MG63 (cell line): ENCODE results near the gene LDLRAD4. TPM values are rescaled to one million over a fixed set of nuclear protein-coding genes. Genes with fewer than 3 reads are reported as not detected.

Source experiments
- DNase-seq: peaks from one replicate; pipeline ENCODE4 v3.0.0-alpha.2; 2020
- H3K27me3 ChIP-seq: fragments of 250-450 bp; sonication (Bioruptor Pico); 2 replicates; pipeline ENCODE4 v1.5.1; 2020; ENCODE audit warnings: mild to moderate bottlenecking, moderate library complexity
- H3K36me3 ChIP-seq: fragments of 250-450 bp; sonication (Bioruptor Pico); 2 replicates; pipeline ENCODE4 v1.5.1; 2020; ENCODE audit warnings: mild to moderate bottlenecking, moderate library complexity
- H3K4me3 ChIP-seq: fragments of 250-450 bp; sonication (Bioruptor Pico); 2 replicates; pipeline ENCODE4 v1.5.1; 2020; ENCODE audit warnings: mild to moderate bottlenecking, moderate library complexity
- H3K9me3 ChIP-seq: fragments of 250-450 bp; sonication (Bioruptor Pico); 2 replicates; pipeline ENCODE4 v1.5.1; 2020; ENCODE audit warnings: mild to moderate bottlenecking, moderate library complexity
- total RNA-seq: library from RNA; depleted of rRNA; stranded (reverse); fragments of >200 nt; shearing (Covaris generic); gene quantifications from 2 replicates; pipeline ENCODE4 v1.2.3, GENCODE V29; 2014; ENCODE audit warnings: low replicate concordance

Gene LDLRAD4
- total RNA-seq, 1 experiment from 2014 or later = 0.36 TPM

DNA sequence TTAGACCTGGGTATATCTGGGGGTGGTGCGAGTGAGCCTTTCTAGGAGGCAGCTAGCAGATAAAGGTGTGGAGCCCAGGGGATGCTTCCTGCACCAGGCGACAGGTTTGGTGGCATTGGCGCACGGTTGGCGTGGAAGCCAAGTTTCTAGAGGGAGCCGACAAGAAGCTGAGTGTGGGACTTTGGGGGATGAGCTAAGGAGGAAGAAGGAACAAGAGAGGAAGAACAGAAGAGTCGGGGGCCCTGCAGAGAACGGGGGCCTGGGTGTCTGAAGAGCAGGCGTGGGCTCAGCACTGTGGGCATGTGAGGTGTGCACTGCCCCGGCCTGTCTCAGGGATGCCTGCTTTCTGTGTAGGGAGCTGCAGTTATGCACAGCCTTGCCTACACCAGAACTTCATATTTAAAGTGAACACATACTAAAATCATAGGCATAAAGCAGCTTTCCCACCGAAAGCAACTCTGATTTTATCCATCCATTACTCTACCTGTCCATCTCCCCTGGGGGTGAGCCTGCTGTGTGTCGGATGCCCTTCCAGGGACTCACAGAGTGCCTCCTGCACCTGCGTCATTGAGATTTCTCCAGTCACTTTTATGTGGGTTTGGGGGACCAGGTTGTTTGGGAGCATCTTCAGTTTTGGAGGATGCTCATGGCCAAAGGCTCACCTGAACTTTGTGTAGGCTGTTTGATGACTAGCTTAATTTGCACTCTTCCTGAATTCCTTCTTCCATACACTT, 149.7 kb downstream of the LDLRAD4 start:
- no peaks in the 10 kb centered on the region for H3K9me3 ChIP-seq
- no peak for DNase-seq

DNA sequence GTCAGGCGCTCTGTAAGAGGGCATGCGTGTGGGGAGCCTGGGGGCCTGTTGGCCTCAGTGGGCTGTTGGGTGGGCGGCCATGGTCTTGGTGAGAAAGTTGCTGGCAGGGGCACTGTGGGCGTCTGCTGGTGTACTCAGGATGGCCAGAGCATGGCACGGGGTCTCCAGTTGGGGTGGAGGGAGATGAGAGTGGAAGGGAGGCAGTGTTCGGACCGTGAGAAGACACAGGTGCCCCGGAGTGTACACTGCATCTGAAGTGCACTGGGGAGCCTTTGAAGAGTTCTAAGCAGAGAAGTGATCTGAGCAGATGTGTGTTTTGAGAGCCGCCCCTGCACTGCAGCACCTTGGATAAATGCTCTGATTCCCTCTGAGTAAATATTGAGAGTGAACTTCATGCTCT, 150.8 kb downstream of the LDLRAD4 start:
- no peaks in the 10 kb centered on the region for H3K27me3 ChIP-seq
- no peaks in the 10 kb centered on the region for H3K36me3 ChIP-seq
- H3K4me3 ChIP-seq = no peak overlapping the region
- DNase-seq = no peak
- no peaks in the 10 kb centered on the region for H3K9me3 ChIP-seq

More for the DNA sequence above, 149.7 kb downstream of the LDLRAD4 start:
- H3K27me3 ChIP-seq = no peaks in the 10 kb centered on the region
- H3K36me3 ChIP-seq = no peaks in the 10 kb centered on the region
- H3K4me3 ChIP-seq = no peak overlapping the region

DNA sequence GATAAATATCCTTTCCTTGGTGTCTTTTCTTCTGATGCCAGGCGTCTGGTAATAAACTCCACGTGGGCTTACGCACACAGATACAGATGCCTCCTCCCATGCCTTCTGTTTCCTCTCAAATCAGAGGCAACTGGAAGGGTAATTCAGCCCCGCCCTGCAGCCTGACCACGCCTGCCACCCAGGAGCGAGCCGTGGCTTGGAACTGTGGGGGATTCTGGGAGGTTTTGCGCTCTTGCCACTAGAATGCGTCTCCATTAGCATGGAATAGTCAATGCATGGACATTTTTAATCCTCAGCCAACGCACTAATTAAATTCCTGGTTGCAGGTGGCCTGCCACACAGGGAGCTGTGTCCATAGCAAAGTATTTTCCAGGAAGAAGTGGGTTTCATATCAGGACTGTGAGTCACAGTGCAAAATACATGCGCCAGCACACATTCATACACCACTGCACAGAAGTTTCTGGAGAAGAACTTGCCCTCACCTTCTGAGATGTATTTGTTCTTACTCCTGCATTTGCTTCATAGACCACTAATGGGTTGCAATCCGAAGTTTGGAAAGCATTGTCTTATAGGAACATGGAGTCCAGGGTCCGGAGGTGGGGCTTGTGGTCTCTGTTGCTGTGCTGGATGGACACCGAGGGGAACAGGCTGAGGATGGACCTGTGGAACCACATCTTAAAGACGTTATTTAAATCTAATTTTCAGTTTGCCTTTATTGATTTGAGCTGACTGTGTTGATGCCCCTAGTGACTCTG, 151.4 kb downstream of the LDLRAD4 start:
- no peaks in the 10 kb centered on the region for H3K9me3 ChIP-seq
- no peaks in the 10 kb centered on the region for H3K36me3 ChIP-seq
- no peaks in the 10 kb centered on the region for H3K27me3 ChIP-seq
- no peak for DNase-seq
- H3K4me3 ChIP-seq = no peak overlapping the region

DNA sequence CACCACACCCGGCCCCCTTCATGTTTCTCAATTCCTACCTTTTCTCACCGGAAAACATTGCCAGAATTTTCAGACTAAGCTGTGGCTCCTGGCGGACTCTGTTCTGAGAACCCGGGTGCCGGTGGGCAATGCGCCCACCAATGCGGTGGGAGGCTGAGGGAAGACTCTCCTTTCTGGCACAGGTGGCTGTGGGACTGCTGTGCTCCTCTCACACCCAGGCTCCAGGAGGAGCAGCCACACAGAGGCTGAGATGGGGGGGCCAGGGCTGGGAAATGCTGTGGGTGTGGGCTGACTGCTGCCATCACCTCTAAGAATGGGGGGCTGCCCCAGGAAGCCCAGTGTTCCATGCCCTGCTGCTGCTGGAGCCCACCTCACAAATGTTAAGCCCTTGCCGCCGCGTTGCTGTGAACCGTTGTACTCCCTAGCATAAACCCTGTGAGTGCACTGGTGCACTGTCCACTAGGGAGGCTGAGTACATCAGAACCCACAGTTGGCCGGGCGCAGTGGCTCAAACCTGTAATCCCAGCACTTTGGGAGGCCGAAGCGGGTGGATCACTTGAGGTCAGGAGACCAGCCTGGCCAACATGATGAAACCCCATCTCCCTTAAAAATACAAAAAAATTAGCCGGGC, 152.6 kb downstream of the LDLRAD4 start:
- no peak for DNase-seq
- Histone ChIP-seq H3K27me3 (no peaks in the 10 kb centered on the region), H3K4me3 (no peak overlapping the region), H3K36me3 (no peaks in the 10 kb centered on the region), H3K9me3 (no peaks in the 10 kb centered on the region)

DNA sequence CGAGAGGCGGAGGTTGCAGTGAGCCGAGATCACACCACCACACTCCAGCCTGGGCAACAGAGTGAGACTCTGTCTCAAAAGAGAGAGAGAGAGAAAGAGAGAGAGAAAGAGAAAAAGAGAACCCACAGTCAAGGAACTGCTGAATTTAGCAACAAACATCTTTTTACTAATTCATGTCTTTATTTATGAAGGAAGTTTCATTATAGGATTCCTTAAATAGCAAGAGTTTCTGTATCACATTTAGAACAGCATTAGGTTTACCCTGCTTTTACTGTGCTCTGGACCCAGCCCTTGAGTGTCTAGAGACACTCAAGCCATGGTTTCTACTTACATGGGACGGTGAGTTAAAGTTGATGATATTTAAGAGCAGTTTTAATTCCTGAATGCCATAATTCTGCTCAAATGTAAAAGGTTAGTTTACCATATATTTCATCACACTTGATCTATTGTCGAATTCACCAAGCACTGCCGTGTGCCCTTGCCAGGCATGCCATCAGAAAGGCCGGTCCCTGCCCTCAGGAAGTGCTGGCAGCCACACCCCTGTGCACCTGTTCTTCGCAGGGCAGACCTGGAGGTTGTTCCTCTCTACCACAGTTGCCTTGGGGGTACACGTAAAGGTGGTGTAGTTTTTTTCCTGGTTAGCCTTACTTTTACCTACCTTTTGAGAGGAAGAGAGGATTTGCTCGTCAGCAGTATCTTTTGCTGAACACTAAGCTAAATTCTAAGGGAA, 153.3 kb downstream of the LDLRAD4 start:
- H3K9me3 ChIP-seq = no peaks in the 10 kb centered on the region
- no peak overlapping the region for H3K4me3 ChIP-seq
- no peaks in the 10 kb centered on the region for H3K27me3 ChIP-seq
- DNase-seq = no peak
- no peaks in the 10 kb centered on the region for H3K36me3 ChIP-seq

DNA sequence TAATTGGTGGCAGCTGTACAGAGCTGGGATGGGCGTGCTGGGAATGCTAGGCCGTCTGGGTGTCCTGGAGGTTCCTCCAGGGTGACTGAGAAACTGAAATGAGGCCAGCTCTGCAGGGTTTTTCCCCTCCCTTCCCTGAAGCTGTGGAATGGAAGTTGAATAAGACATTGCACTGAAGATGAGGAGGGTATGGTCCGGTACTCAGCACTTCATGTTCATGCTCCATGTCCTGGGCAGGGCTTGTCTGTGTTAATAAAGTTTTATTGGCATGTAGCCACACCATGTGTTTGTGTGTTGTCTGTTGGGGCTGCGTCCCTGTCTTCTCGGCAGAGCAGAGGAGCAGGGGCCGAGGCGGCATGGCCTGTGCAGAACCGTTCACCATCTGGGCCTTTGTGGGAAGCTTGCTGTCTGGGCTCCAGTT, 154.0 kb downstream of the LDLRAD4 start:
- H3K36me3 ChIP-seq = no peaks in the 10 kb centered on the region
- no peaks in the 10 kb centered on the region for H3K27me3 ChIP-seq
- H3K9me3 ChIP-seq = no peaks in the 10 kb centered on the region
- no peak overlapping the region for H3K4me3 ChIP-seq
- DNase-seq = no peak

DNA sequence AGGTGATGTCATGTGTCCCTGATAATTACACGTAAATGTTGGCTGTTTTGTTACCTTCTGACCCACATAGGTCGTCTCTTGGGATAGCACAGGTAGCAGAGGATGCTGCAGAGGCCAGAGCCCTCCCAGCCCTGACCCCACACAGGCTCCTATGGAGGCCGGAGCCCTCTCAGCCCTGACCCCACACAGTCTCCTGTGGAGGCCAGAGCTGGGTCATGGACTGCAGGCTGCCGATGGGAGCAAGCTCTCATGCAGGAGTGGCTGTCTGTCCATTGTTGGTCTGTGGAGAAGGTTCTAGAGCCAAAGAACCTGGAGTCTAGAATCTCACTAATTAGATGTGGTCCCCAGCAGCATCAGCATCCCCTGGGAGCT, 155.5 kb downstream of the LDLRAD4 start:
- Histone ChIP-seq H3K4me3 (no peak overlapping the region), H3K27me3 (no peaks in the 10 kb centered on the region), H3K9me3 (no peaks in the 10 kb centered on the region), H3K36me3 (no peaks in the 10 kb centered on the region)
- DNase-seq = no peak

DNA sequence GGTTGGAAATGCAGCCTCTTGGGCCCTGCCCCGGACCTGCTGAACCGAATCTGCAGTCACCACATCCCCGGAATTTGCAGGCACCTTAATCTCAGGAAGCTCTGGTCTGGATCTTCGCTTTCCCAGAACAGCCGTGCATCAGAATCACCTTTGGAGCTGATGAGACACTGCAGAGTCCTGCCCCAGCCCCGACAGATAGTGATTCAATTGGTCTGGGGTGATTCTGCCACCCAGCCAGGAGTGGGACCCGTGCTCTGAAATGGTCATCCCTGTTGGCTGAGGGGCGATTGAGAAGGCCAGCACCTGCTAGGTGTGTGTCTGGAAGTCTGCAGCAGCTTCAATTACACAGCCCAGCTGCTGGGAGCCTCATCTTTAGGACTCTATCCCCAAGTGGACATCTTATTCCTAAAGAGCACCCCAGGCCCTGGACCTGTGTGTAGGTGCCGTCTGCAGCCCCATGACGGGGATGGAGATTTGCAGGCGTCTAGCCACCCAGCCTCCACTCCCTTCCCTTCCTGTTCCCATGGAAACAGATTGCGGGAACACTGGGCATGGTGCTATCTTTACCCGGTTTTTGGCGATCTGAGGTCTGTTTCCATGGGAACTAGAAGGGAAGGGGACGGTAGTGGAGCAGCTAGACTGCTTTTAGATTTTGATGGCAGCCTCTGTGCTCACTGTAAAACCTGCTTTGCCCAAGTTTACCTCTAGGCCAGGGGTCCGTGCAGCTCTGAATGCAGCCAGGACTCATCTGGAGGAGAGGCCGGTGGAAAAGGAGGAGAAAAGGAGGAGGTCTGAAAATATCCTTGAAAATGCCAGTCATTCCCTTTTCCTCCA, 156.1 kb downstream of the LDLRAD4 start:
- Histone ChIP-seq H3K27me3 (no peaks in the 10 kb centered on the region), H3K4me3 (no peak overlapping the region), H3K9me3 (no peaks in the 10 kb centered on the region), H3K36me3 (no peaks in the 10 kb centered on the region)
- no peak for DNase-seq

DNA sequence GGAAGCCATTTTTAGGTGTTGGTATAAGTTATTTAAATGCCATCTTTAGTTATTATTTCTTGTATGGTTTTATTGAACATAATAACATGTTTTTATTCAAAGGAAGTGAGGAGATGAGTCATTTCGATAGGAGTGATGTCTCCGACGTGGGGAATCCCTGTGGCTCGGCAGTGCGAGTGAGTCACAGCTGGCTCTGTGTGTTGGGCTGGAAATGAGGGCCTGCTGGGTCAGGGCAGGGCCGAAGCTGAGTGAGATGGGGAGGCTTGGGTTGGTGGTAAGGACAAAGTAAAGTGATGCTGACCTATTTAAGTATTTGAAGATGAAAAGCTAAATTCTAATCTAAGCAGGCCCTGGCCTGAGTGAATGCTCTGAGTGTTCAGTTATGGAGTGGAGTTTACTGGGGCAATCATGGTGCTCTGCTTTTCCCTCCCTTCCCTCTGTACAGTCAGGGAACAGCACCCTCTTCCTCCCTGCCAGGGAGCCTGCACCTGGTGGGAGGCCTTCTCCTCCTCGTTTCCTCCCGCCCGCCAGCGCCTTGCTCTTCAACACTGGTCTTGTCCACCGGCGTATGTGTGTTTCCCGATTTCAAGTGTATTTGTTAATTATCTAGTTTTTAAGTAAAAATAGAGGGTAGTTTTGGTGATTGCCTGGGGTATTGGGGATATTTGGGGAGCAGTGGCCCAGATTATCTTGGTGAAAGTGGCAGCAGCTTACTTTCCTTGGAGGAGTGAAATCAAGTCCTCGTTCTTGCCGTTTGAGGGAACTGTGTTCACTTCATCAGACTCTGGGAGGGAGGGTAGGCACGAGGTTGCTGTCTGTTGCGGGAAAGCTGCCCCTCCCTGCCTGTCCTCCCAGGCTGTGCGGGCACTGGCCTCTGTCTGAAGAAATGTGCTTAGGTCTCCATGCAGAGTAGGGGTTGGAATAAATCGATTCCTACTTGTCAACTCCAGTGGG, 157.0 kb downstream of the LDLRAD4 start:
- H3K36me3 ChIP-seq = no peaks in the 10 kb centered on the region
- no peak overlapping the region for H3K4me3 ChIP-seq
- peak; percentile 91 for DNase-seq
- H3K9me3 ChIP-seq = no peaks in the 10 kb centered on the region
- no peaks in the 10 kb centered on the region for H3K27me3 ChIP-seq

DNA sequence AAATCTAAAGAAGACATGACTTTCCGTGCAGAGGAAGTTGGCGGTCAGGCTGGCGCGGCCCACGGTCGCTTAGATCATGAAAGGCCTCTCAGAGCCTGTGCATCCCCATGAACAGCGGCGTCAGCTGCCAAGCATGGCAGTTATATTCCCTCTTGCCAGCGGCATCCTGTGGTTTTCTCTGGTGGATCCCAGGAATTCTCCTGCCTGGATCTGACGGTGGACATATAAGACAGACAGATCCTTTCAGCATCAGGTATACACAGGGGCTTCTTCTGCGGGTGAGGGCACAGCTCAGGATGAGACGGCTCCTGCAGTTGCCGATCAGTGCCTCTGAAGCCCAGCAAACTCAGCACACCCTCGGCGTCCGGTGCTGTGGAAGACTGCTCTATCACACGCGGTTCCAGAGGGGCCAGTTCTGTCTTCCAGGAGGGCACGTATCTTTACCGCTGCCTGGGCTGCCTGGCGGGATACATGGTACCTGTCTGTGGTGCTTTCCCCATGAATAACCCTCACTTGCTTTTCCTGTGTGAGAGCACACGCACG, 157.8 kb downstream of the LDLRAD4 start:
- Histone ChIP-seq H3K4me3 (no peak overlapping the region), H3K36me3 (no peaks in the 10 kb centered on the region), H3K9me3 (no peaks in the 10 kb centered on the region), H3K27me3 (no peaks in the 10 kb centered on the region)
- DNase-seq = peak; percentile 45

DNA sequence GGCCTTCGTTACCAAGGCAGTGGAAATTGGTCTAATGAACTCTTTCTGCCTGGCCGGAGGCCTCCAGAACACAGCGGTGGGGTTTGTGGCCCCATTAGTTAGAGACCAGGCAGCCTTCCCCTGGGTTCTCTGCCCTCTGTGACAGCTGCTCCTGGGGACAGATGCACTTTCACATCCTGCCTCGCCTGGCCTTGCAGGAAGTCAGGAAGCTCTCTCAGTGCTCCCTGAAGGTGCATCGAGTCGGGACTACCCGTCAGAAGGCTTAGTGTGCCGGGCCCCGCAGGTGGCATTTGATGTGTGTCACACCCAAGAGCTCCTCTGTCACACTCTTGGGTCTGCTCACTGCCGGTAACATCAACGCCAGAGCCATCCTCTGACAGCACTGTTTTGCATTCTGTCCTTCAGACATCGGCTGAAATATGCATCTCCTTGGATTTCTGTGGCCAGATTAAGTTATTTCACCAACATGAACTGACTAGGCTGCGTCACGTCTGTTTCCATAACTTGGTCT, 158.3 kb downstream of the LDLRAD4 start:
- Histone ChIP-seq H3K36me3 (no peaks in the 10 kb centered on the region), H3K27me3 (no peaks in the 10 kb centered on the region), H3K9me3 (no peaks in the 10 kb centered on the region), H3K4me3 (no peak overlapping the region)
- no peak for DNase-seq

DNA sequence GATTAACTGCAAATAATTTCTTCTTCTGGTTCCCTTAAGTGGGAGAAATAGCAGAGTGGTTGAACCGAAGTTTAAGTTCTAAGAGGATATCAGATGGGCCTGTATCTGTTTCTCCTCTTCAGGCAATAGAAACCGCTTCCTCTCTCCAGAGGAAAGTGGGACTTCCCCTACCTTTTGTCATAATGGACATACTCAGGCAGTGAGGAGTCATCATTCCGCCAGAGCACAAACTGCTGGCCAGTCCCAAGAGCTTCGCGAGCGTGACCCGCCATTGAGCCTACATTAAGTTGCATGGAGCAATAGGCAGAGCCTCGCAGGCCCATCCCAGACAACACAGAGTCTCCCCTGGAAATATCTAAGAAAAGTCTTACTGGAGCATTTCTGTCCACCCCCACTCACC, 158.9 kb downstream of the LDLRAD4 start:
- no peaks in the 10 kb centered on the region for H3K9me3 ChIP-seq
- no peaks in the 10 kb centered on the region for H3K27me3 ChIP-seq
- no peak overlapping the region for H3K4me3 ChIP-seq
- no peak for DNase-seq
- H3K36me3 ChIP-seq = no peaks in the 10 kb centered on the region

DNA sequence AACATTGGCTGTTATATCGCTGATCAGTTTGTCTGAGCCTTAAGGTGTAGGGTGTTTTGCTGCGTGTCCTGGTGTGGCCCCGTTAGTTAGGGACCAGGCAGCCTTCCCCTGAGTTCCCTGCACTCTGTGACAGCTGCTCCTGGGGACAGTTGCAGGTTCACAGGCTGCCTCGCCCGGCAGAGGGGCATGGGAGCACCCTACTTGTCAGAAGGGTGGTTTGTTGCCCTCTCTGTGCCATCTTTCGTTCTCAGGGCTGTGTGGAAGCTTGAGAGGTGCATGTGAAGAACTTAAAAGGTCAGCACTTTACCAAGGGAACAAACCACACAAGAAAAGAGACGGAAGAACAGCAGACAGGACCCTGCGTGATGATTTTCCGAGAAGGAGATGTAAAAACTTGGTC, 159.6 kb downstream of the LDLRAD4 start:
- Histone ChIP-seq H3K36me3 (no peaks in the 10 kb centered on the region), H3K27me3 (no peaks in the 10 kb centered on the region), H3K4me3 (no peak overlapping the region), H3K9me3 (no peaks in the 10 kb centered on the region)
- DNase-seq = no peak

DNA sequence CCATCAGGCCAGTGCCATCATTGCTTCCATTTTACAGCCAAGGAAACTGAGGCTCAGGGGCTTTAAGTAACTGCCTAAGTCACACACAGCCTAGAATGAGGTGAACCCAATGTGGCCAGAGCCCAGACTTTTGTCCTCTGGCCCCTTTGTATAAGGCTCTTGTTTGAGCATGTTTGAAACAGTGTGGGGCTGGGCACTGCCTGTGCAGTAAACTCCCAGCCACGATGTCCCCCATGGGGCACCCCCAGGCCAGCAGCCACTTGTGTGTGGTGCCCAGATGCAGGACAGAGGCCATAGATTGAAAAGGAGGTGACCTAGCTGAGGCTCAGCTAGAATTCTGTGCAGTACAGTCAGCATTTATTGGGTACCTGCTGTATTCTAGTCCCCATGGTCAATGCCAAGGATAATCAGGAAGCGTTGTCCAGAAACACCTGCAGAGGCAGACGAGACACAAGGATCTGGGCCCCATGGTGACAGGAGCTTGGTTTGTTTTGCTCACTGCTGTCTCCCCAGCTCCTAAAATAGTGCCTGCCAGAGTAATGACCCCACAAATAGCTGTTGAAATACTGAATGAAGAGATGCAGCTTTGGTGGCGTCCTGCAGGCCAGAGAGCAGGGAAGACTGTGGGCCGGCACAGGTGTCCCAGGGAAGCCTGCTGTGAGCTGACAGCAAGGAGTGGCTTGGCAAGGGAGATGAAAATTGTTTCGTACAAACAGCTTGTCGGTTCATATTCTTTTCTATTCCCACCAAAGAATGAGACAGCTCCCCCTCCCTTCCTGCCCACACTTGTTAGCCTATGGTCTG, 160.7 kb downstream of the LDLRAD4 start:
- Histone ChIP-seq H3K9me3 (no peaks in the 10 kb centered on the region), H3K27me3 (no peaks in the 10 kb centered on the region), H3K4me3 (no peak overlapping the region), H3K36me3 (no peaks in the 10 kb centered on the region)
- DNase-seq = no peak
